Activated CD4-positive, alpha-beta T cell treated with anti-CD3 and anti-CD28 coated beads for 24 hours (primary cell): Measurements from ENCODE around the gene TLR8.
A peak's percentile ranks its signal among the peaks of the same experiment; 100 is the strongest.

Source experiments
- DNase-seq, 2 donors: peaks; one replicate each; pipeline ENCODE4 v3.0.0-alpha.2; 2020; ENCODE audit warnings: low read depth in 2 of 2

TLR8 gene

GRCh38 chrX:12906046-12906761 is at the start of gene TLR8:
TLR8 (plus strand) TSS chrX:12906620; CDS start chrX:12906707, 87 bp downstream.
- DNase-seq: no peak

- no peak for DNase-seq
Measured at GRCh38 chrX:12865359-12865758, 41.1 kb upstream of the TLR8 start.

GRCh38 chrX:12866451-12867377 is 39.7 kb upstream of the TLR8 start, which contains the start of gene TLR7:
TLR7 (plus strand) TSS chrX:12867072; CDS start chrX:12867579, 507 bp downstream.
- no peak for DNase-seq

GRCh38 chrX:12867685-12868084 is 38.7 kb upstream of the TLR8 start:
- no peak for DNase-seq

GRCh38 chrX:12868747-12869146 is 37.7 kb upstream of the TLR8 start:
- DNase-seq: no peak

- DNase-seq: no peak
Measured at GRCh38 chrX:12871257-12871656, 35.2 kb upstream of the TLR8 start.

- DNase-seq: no peak
Measured at GRCh38 chrX:12872741-12873140, 33.7 kb upstream of the TLR8 start.

GRCh38 chrX:12874581-12874980 is 31.8 kb upstream of the TLR8 start:
- DNase-seq: no peak

GRCh38 chrX:12877386-12877785 is 29.0 kb upstream of the TLR8 start:
- no peak for DNase-seq

- DNase-seq: no peak
Measured at GRCh38 chrX:12878536-12878935, 27.9 kb upstream of the TLR8 start.

GRCh38 chrX:12881914-12882313 is 24.5 kb upstream of the TLR8 start:
- DNase-seq: no peak

- DNase-seq: no peak
Measured at GRCh38 chrX:12885508-12885907, 20.9 kb upstream of the TLR8 start.

GRCh38 chrX:12886545-12886944 is 19.9 kb upstream of the TLR8 start:
- no peak for DNase-seq

GRCh38 chrX:12887141-12887540 is 19.3 kb upstream of the TLR8 start:
- no peak for DNase-seq

GRCh38 chrX:12887767-12888166 is 18.7 kb upstream of the TLR8 start:
- DNase-seq: no peak

- DNase-seq: no peak
Measured at GRCh38 chrX:12890467-12890866, 16.0 kb upstream of the TLR8 start.

GRCh38 chrX:12891171-12891570 is 15.2 kb upstream of the TLR8 start:
- DNase-seq: no peak

GRCh38 chrX:12891915-12892506 is 14.4 kb upstream of the TLR8 start:
- no peak for DNase-seq

- no peak for DNase-seq
Measured at GRCh38 chrX:12892716-12893115, 13.7 kb upstream of the TLR8 start.

GRCh38 chrX:12894074-12895030 is 12.1 kb upstream of the TLR8 start:
- peak; percentile 12 to 17 for DNase-seq

- no peak for DNase-seq
Measured at GRCh38 chrX:12895866-12896265, 10.6 kb upstream of the TLR8 start.
